Omental fat pad (tissue), 4 donors: ENCODE results near the gene RAB20. TPM values are rescaled to one million over a fixed set of nuclear protein-coding genes. Genes with fewer than 3 reads are reported as not detected.

Experiments
- ATAC-seq: fragments of 150-250 bp; one replicate; pipeline ENCODE4 v1.9.1; 2016; ENCODE audit warnings: mild to moderate bottlenecking, moderate library complexity; ENCODE audit not compliant: low FRiP score
- DNase-seq: peaks from one replicate; pipeline ENCODE4 v3.0.0-alpha.2; 2019; ENCODE audit warnings: low spot score
- total RNA-seq, 4 donors: library from RNA; depleted of rRNA; stranded (reverse); fragments of >200 nt; gene quantifications; one replicate each; pipeline ENCODE4 v1.1.0, GENCODE V29; 2016
- TF ChIP-seq, protein P1 (sequence below), 3 donors: fragments of 450-650 bp; IDR thresholded peaks; one replicate each; pipeline ENCODE4 v1.5.1; 2016 to 2017; ENCODE audit warnings: antibody characterized with exemption in 3 of 3, mild to moderate bottlenecking in 3 of 3, moderate library complexity in 2 of 3

Gene RAB20
- total RNA-seq, 4 donors from 2014 or later = 34.7 to 67.9 (median 49.4) TPM

DNA sequence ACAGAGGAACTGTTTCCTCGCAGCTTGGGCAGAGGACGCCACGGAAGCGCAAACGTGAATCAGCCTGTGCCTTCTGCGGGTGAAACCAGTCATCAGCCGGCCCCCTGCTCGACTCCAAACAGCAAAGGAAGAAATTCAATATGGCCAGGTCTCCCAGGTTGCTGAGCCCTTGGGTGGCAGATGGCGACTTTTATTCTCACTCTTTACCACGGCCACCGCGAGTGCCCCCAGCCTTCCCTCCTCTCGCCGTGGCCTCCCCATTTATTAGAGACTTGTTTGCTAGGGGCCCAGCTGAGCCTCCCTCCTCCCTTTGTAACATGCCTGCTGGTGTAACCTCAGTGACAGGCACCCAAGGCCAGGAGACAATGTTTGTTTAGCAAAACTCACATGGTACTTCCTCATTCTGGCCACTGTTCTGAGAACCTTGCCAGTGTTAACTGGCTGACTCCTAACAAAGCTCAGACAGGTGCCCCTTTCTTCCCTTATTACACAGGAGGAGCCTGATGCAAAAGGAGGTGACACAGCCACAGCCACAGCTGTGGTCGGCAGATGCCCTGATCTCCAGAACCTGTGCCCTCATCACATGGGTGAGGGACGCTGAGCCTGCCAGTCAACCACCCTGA is 5.8 kb downstream of the RAB20 start:
- no peak for ATAC-seq
- DNase-seq = no peak
- TF ChIP-seq, protein P1, sequence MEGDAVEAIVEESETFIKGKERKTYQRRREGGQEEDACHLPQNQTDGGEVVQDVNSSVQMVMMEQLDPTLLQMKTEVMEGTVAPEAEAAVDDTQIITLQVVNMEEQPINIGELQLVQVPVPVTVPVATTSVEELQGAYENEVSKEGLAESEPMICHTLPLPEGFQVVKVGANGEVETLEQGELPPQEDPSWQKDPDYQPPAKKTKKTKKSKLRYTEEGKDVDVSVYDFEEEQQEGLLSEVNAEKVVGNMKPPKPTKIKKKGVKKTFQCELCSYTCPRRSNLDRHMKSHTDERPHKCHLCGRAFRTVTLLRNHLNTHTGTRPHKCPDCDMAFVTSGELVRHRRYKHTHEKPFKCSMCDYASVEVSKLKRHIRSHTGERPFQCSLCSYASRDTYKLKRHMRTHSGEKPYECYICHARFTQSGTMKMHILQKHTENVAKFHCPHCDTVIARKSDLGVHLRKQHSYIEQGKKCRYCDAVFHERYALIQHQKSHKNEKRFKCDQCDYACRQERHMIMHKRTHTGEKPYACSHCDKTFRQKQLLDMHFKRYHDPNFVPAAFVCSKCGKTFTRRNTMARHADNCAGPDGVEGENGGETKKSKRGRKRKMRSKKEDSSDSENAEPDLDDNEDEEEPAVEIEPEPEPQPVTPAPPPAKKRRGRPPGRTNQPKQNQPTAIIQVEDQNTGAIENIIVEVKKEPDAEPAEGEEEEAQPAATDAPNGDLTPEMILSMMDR (IDR thresholded peaks at IDR 0.05) = no peak

DNA sequence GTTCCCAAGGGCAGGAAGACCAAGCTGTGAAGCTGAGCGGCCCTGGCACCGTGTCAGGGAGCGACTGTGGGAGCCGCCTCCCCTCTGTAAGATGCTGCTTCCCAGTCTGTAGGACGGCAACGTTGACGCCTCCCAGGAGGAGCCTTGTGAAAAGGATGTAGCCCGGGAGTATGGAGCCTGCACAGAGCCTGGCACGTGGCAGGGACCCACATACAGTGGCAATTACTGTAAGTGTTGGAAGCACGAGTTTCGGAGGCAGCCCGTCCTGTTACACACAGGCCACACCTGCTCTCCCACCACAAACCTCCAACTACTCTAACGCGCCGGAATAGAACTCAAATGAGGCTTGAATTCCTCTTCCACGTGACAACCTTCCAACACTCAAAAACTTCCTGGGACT is 6.6 kb downstream of the RAB20 start:
- TF ChIP-seq, protein P1 (IDR thresholded peaks at IDR 0.05) = no peak
- DNase-seq = no peak

DNA sequence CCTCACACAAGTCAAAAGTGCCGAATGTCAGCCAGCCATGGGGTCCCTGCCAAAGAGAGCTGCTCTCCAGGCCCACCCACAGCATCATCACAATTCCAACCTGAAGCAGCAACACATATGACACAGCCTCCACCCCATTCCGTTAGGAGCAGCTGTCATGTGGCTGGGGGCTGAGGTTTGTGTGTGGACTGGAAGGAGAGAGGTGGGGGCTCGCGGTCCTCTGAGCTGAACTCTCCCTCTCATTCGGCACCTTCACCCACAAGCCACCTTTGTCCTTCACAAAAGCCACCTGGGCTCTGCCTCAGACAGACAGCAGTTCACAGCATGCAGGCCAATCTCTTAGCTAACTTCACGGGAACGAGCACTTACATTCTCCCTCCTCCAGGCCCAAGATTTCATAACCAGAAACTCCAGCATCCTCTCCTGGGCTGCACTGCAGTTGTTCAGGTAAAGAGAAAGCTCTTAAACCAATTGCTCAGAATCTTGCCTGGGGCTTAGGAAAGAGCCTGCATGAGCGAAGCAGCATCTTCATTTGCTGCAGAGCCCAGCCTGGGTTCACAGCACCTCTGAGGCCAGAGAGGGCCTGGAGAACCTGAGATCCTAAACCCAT is 7.2 kb downstream of the RAB20 start:
- TF ChIP-seq, protein P1 (IDR thresholded peaks at IDR 0.05) = no peak
- no peak for ATAC-seq
- DNase-seq = no peak

More for the DNA sequence above, 6.6 kb downstream of the RAB20 start:
- ATAC-seq = no peak

DNA sequence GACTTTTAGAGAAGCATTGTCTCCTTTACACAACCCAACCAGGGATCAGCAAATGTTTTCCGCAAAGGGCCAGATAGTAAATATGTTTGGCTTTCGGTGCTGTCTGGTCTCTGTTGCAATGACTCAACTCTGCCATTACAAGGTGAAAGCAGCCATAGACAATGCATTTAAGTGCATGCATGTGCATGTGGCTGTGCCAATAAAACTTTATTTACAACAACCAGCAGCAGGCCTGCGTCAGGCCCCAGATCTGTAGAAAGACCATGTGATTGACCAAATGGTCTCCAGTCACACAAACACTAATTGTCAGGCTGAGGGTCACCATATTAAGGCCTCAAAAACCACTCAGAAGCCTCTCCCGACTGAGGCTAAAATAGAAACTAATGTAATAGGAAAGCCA is 8.1 kb downstream of the RAB20 start:
- DNase-seq = no peak
- TF ChIP-seq, protein P1 (IDR thresholded peaks at IDR 0.05) = no peak
- no peak for ATAC-seq

DNA sequence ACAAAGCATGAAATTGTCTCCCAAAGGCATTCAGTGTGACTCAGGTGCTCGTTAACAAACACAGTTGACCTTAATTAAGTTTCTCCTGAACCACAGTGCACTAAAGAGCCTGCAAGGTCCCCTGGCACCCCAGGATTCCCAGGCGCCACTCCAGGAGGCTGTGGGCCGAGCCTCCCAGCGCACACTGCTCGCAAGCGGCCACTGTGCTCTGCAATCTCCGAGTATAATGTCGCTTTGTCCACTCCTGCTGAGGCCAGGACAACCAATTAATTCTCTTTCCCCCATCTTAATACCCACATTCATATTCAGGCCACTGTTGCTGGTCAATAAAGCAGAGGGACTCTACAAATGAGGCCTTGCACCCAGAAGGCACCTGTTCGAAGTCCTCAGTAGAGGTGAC is 8.8 kb downstream of the RAB20 start:
- TF ChIP-seq, protein P1 (IDR thresholded peaks at IDR 0.05) = no peak
- DNase-seq (no peak), ATAC-seq (no peak)

DNA sequence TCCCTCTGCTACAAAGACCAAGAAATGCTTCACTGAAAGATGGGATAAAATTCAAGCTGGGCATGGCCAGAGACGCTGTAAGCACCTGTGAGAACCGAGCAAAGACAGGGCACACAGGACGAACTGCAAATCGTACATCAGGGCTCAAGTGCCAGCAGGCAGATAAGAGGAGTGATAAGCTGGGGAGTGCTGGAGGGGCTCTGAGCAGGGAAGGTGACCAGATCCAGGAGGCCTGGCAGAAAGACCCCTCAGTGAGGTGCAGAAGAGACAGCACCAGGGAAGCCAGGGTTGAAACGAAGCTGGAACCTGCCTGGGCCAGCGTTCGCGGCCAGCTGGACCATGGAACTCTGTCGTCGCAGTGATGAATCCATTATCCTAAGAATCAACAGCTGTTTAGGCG is 10.2 kb downstream of the RAB20 start:
- TF ChIP-seq, protein P1 (IDR thresholded peaks at IDR 0.05) = no peak
- ATAC-seq (no peak), DNase-seq (no peak)

DNA sequence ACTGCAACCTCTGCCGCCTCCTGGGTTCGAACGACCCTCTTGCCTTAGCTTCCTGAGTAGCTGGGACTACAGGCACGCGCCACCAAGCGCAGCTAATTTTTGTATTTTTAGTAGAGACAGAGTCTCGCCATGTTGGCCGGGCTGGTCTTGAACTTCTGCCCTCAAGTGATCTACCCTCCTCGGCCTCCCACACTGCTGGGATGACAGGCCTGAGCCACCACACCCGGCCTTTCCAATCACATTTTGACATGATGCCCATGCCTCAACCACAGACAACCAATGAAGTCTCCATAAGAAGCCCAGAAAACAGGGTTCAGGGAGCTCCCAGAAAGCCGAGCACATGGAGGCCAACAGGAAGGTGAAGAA is 11.7 kb downstream of the RAB20 start:
- no peak for ATAC-seq
- TF ChIP-seq, protein P1 (IDR thresholded peaks at IDR 0.05) = no peak
- no peak for DNase-seq
